MM.1S (cell line): ENCODE results near the gene FSIP1.

ENCODE experiments used
- DNase-seq: peaks from one replicate; pipeline ENCODE4 v3.0.0-alpha.2; 2015
- H2AFZ ChIP-seq: fragments of 300-600 bp; sonication (generic); 2 replicates; pipeline ENCODE4 v1.6.0; 2016; ENCODE audit warnings: antibody characterized with exemption, low read length
- H3F3A ChIP-seq: fragments of 300-600 bp; sonication (generic); 2 replicates; pipeline ENCODE4 v1.6.1; 2016; ENCODE audit warnings: mild to moderate bottlenecking, antibody characterized with exemption, low read length, moderate library complexity, mixed read lengths; ENCODE audit not compliant: insufficient read depth
- H3K27ac ChIP-seq: fragments of 300-600 bp; sonication (generic); 2 replicates; pipeline ENCODE4 v1.5.1; 2016; ENCODE audit warnings: mild to moderate bottlenecking, low read length
- H3K27me3 ChIP-seq: fragments of 300-600 bp; sonication (generic); replicated peaks from 2 replicates; pipeline ENCODE4 v1.6.0; 2016; ENCODE audit warnings: low read length; ENCODE audit not compliant: insufficient read depth
- H3K36me3 ChIP-seq: fragments of 300-600 bp; sonication (generic); replicated peaks from 2 replicates; pipeline ENCODE4 v1.6.1; 2016; ENCODE audit warnings: mild to moderate bottlenecking, low read length, mixed read lengths; ENCODE audit not compliant: insufficient read depth
- H3K4me1 ChIP-seq: fragments of 300-600 bp; sonication (generic); 2 replicates; pipeline ENCODE4 v1.6.1; 2016; ENCODE audit warnings: low read length, mixed read lengths
- H3K4me2 ChIP-seq: fragments of 300-600 bp; sonication (generic); 2 replicates; pipeline ENCODE4 v1.6.0; 2016; ENCODE audit warnings: low read depth, low read length
- H3K4me3 ChIP-seq: fragments of 300-600 bp; sonication (generic); 2 replicates; pipeline ENCODE4 v1.5.1; 2016; ENCODE audit warnings: low read length, mixed read lengths
- H3K79me2 ChIP-seq: fragments of 300-600 bp; sonication (generic); 2 replicates; pipeline ENCODE4 v1.6.1; 2016; ENCODE audit warnings: mixed run types, low read length, mixed read lengths
- H3K9ac ChIP-seq: fragments of 300-600 bp; sonication (generic); 2 replicates; pipeline ENCODE4 v1.6.1; 2016; ENCODE audit warnings: low read length, mixed read lengths
- H3K9me2 ChIP-seq: fragments of 300-600 bp; sonication (generic); replicated peaks from 2 replicates; pipeline ENCODE4 v1.6.1; 2016; ENCODE audit warnings: mild to moderate bottlenecking, low read length, mixed read lengths; ENCODE audit not compliant: insufficient read depth
- H3K9me3 ChIP-seq: fragments of 300-600 bp; sonication (generic); replicated peaks from 2 replicates; pipeline ENCODE4 v1.6.1; 2016; ENCODE audit warnings: mild to moderate bottlenecking, low read length, mixed read lengths; ENCODE audit not compliant: insufficient read depth
- H4K20me1 ChIP-seq: fragments of 300-600 bp; sonication (generic); 2 replicates; pipeline ENCODE4 v1.6.1; 2016; ENCODE audit warnings: mild to moderate bottlenecking, low read length, moderate library complexity, mixed read lengths; ENCODE audit not compliant: insufficient read depth
- CTCF ChIP-seq: fragments of 300-600 bp; sonication (generic); IDR thresholded peaks from 2 replicates; pipeline ENCODE4 v1.5.1; 2016; ENCODE audit warnings: antibody characterized with exemption, low read length, mixed read lengths
- EZH2 ChIP-seq: fragments of 300-600 bp; sonication (generic); optimal IDR thresholded peaks from 2 replicates; pipeline ENCODE3; 2017; ENCODE audit warnings: low read depth, mild to moderate bottlenecking, antibody characterized with exemption, low read length, mixed read lengths
- EZH2phosphoT487 ChIP-seq: fragments of 300-600 bp; sonication (generic); IDR thresholded peaks from 2 replicates; pipeline ENCODE4 v1.6.1; 2018; ENCODE audit warnings: antibody characterized with exemption, low read length

The FSIP1 gene

GRCh38 chr15:39558421-39558820, 224.2 kb downstream of the FSIP1 start:
- no peaks in the 10 kb centered on the region for H3K9me2 ChIP-seq
- H3K4me2 ChIP-seq: no peak overlapping the region
- no peaks in the 10 kb centered on the region for H3K36me3 ChIP-seq
- no peaks in the 10 kb centered on the region for H3K79me2 ChIP-seq
- H2AFZ ChIP-seq: no peak overlapping the region
- no peaks in the 10 kb centered on the region for H4K20me1 ChIP-seq
- peaks cover 12% of the 10 kb centered on the region for H3F3A ChIP-seq
- H3K9me3 ChIP-seq: no peaks in the 10 kb centered on the region
- no peak overlapping the region for H3K9ac ChIP-seq
- TF ChIP-seq EZH2phosphoT487 (no peak), CTCF (no peak), EZH2 (no peak)
- H3K27me3 ChIP-seq: no peaks in the 10 kb centered on the region
- H3K27ac ChIP-seq: no peak overlapping the region
- H3K4me3 ChIP-seq: no peak overlapping the region
- DNase-seq: no peak
- H3K4me1 ChIP-seq: peaks cover 24% of the 10 kb centered on the region

GRCh38 chr15:39556461-39556860, 226.2 kb downstream of the FSIP1 start:
- no peak for DNase-seq
- H3K36me3 ChIP-seq: no peaks in the 10 kb centered on the region
- peaks cover 35% of the 10 kb centered on the region for H3K4me1 ChIP-seq
- no peak overlapping the region for H3K4me2 ChIP-seq
- no peak overlapping the region for H3K4me3 ChIP-seq
- H3K27me3 ChIP-seq: no peaks in the 10 kb centered on the region
- H3K9me2 ChIP-seq: no peaks in the 10 kb centered on the region
- H3K79me2 ChIP-seq: no peaks in the 10 kb centered on the region
- no peak overlapping the region for H3K9ac ChIP-seq
- H3K9me3 ChIP-seq: no peaks in the 10 kb centered on the region
- TF ChIP-seq EZH2 (no peak), EZH2phosphoT487 (no peak), CTCF (no peak)
- no peaks in the 10 kb centered on the region for H4K20me1 ChIP-seq
- no peak overlapping the region for H2AFZ ChIP-seq
- H3F3A ChIP-seq: peaks cover 12% of the 10 kb centered on the region
- H3K27ac ChIP-seq: no peak overlapping the region

- Histone ChIP-seq H3K27ac (no peak overlapping the region), H3K9ac (no peak overlapping the region), H3K79me2 (no peaks in the 10 kb centered on the region), H3K27me3 (no peaks in the 10 kb centered on the region), H3K9me2 (no peaks in the 10 kb centered on the region), H3K9me3 (no peaks in the 10 kb centered on the region), H3K36me3 (no peaks in the 10 kb centered on the region), H2AFZ (no peak overlapping the region), H3K4me3 (no peak overlapping the region), H3F3A (peaks cover 12% of the 10 kb centered on the region), H3K4me2 (no peak overlapping the region), H3K4me1 (peaks cover 35% of the 10 kb centered on the region), H4K20me1 (no peaks in the 10 kb centered on the region)
- DNase-seq: no peak
- no peak for TF ChIP-seq CTCF
Measured at GRCh38 chr15:39555885-39556284, 226.8 kb downstream of the FSIP1 start.
